DOHH2 (cell line): ENCODE measurements around the gene VWF.

Experiments used
- CTCF ChIP-seq: fragments of 200-600 bp; sonication (generic); IDR thresholded peaks from one replicate; pipeline ENCODE4 v1.5.1; 2014; ENCODE audit warnings: antibody characterized with exemption, mild to moderate bottlenecking, low read depth, low read length; ENCODE audit not compliant: poor library complexity, severe bottlenecking
- EZH2phosphoT487 ChIP-seq: fragments of 200-600 bp; sonication (generic); IDR thresholded peaks from 2 replicates; pipeline ENCODE4 v1.6.1; 2017; ENCODE audit warnings: borderline replicate concordance, mild to moderate bottlenecking, antibody characterized with exemption, low read length, moderate library complexity, mixed read lengths

- TF ChIP-seq CTCF (no peak), EZH2phosphoT487 (no peak)
These were observed 172.4 kb downstream of the VWF start for GRCh38 chr12:5952031-5952430.
